Measurements from ENCODE around the gene STX8. TPM values are rescaled to one million over a fixed set of nuclear protein-coding genes. Genes with fewer than 3 reads are reported as not detected.

The STX8 gene
- total RNA-seq, 1 donor from 2014 or later: 31.2 TPM

GRCh38 chr17:9221147-9221921 lies 354.3 kb downstream of the STX8 start:
- Histone ChIP-seq H3K4me1 (peaks cover 24% of the 10 kb centered on the region), H3K4me3 (no peak overlapping the region), H3K36me3 (no peaks in the 10 kb centered on the region), H3K27me3 (no peaks in the 10 kb centered on the region), H3K9me3 (no peaks in the 10 kb centered on the region), H3K27ac (no peak overlapping the region)
- DNase-seq (ENCODE audit: extremely low spot score in 2 of 2): no peak
- intact Hi-C loops (cut with DNase I): no loop called here
- no peak for TF ChIP-seq CTCF (IDR thresholded peaks at IDR 0.05)
- TF ChIP-seq POLR2AphosphoS5 (IDR thresholded peaks at IDR 0.05; ENCODE audit: insufficient read depth in 1 of 2, low read depth in 1 of 2): no peak
- no peak for TF ChIP-seq POLR2A (IDR thresholded peaks at IDR 0.05)

GRCh38 chr17:9220398-9221146 lies 355.0 kb downstream of the STX8 start:
- peaks cover 2% of the 10 kb centered on the region for H3K9me3 ChIP-seq
- no peaks in the 10 kb centered on the region for H3K27me3 ChIP-seq
- no peak for DNase-seq (ENCODE audit: extremely low spot score in 2 of 2)
- H3K36me3 ChIP-seq: no peaks in the 10 kb centered on the region
- H3K4me1 ChIP-seq: peaks cover 17% of the 10 kb centered on the region
- no peak for TF ChIP-seq CTCF (IDR thresholded peaks at IDR 0.05)
- TF ChIP-seq POLR2A (IDR thresholded peaks at IDR 0.05): no peak
- TF ChIP-seq POLR2AphosphoS5 (IDR thresholded peaks at IDR 0.05; ENCODE audit: insufficient read depth in 1 of 2, low read depth in 1 of 2): no peak
- no peak overlapping the region for H3K4me3 ChIP-seq
- intact Hi-C loops (cut with DNase I): no loop called here
- H3K27ac ChIP-seq: no peak overlapping the region

GRCh38 chr17:9219631-9220397 lies 355.8 kb downstream of the STX8 start:
- H3K4me3 ChIP-seq: no peak overlapping the region
- intact Hi-C loops (cut with DNase I): no loop called here
- peaks cover 17% of the 10 kb centered on the region for H3K4me1 ChIP-seq
- no peak for TF ChIP-seq CTCF (IDR thresholded peaks at IDR 0.05)
- H3K9me3 ChIP-seq: peaks cover 8% of the 10 kb centered on the region
- DNase-seq (ENCODE audit: extremely low spot score in 2 of 2): no peak
- H3K36me3 ChIP-seq: no peaks in the 10 kb centered on the region
- H3K27ac ChIP-seq: no peak overlapping the region
- H3K27me3 ChIP-seq: no peaks in the 10 kb centered on the region

- Histone ChIP-seq H3K27ac (no peak overlapping the region), H3K9me3 (peaks cover 8% of the 10 kb centered on the region), H3K27me3 (no peaks in the 10 kb centered on the region), H3K36me3 (no peaks in the 10 kb centered on the region), H3K4me3 (no peak overlapping the region), H3K4me1 (peaks cover 17% of the 10 kb centered on the region)
- intact Hi-C loops (cut with DNase I): no loop called here
- no peak for TF ChIP-seq POLR2AphosphoS5 (IDR thresholded peaks at IDR 0.05; ENCODE audit: insufficient read depth in 1 of 2, low read depth in 1 of 2)
- no peak for TF ChIP-seq CTCF (IDR thresholded peaks at IDR 0.05)
- TF ChIP-seq POLR2A (IDR thresholded peaks at IDR 0.05): no peak
- DNase-seq (ENCODE audit: extremely low spot score in 2 of 2): no peak
These were observed 356.7 kb downstream of the STX8 start for GRCh38 chr17:9218911-9219310.

All from vagina (tissue), 2 donors.